AG10803 (cell line): Measurements from ENCODE around the gene CARMIL3.

Experiments used
- DNase-seq: peaks from one replicate; pipeline ENCODE4 v3.0.0; 2010; ENCODE audit warnings: low read depth
- H3K4me3 ChIP-seq: 2 replicates; pipeline ENCODE4 v1.5.1; 2011; ENCODE audit warnings: mild to moderate bottlenecking, low read length, control low read depth
- CTCF ChIP-seq: conservative IDR thresholded peaks from 2 replicates; pipeline ENCODE4 v1.5.1; 2011; ENCODE audit warnings: mild to moderate bottlenecking, low read length, control low read depth, inconsistent platforms

The CARMIL3 gene

GRCh38 chr14:24084440-24084839 is 32.6 kb downstream of the CARMIL3 start:
- TF ChIP-seq CTCF, result no peak
- DNase-seq, result no peak
- no peak overlapping the region for H3K4me3 ChIP-seq

DNA sequence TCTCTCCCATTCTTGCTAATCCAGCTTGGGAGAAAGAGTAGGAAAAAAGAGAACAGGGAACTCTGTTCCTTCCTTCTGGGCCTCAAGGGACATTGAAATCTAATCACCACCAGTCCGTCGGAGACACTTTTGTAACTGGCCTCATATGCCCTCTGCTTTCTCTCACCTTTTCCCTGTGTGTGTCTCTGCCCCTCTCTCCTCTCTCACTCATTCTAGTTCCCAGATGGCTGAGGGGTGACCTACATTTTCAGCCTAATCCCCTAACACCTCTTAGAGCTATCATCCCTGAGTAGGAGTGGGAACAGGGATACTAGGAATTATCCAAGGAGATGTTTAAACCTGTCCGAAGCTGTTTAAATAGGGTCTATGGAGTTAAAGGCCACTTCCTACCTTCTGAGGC is 33.4 kb downstream of the CARMIL3 start:
- no peak for DNase-seq
- no peak overlapping the region for H3K4me3 ChIP-seq
- TF ChIP-seq CTCF, result no peak

DNA sequence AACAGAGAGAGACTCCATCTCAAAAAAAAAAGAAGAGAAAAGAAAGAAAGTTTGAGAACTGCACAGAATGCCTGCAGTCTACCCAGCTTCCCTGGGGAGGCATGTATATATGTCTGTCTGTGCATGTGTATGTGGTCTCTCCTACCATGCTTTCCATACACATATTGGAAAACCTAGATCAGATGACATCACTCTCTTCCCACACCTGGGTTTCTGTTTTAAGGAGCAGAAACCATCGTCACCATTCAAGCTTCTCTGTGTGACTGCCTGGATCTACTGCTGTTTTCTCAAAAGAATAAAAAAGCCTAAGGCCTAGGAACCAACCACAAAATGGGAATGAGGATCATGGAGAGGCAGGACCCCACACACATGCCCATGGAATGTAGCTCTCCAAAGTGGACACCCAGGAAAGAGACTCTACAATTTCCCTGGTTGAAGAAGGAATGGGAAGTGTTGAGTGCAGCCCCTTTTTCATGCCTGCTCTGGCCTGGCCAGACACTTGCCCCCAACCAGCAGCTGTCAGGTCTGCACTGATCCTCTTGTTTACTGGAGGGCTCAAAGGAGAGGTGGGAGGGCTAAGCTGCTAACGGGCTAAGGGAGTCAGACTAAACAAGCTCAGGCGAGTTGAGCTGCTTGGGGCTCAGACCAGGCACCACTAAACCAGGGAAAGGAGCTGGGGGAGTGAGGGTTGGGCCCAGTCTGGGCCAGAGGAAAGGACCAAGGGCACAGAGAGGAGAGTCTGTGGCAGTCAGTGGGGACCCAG is 34.6 kb downstream of the CARMIL3 start:
- no peak for DNase-seq
- no peak for TF ChIP-seq CTCF
- H3K4me3 ChIP-seq, result no peak overlapping the region

DNA sequence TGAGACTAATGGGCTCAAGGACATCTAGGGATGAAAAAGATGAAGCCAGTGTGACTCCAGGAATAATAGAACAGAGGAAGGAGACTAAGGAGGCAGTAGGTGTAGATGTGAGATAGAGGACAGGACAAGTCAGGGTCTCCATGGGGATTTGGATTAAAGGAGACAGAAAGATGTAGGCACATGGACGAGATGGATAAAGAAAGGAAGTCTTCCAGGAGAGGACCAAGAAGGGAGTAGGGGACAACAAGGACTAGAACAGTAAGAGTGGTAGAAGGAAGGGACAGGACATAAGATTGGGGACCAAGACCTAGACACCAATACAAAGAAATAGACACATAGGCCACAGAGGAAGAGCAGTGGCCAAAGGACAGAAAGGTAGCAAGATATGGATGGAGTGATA is 35.2 kb downstream of the CARMIL3 start:
- no peak for DNase-seq
- no peak for TF ChIP-seq CTCF
- H3K4me3 ChIP-seq, result no peak overlapping the region

GRCh38 chr14:24088095-24088494 is 36.3 kb downstream of the CARMIL3 start:
- TF ChIP-seq CTCF, result no peak
- no peak for DNase-seq
- no peak overlapping the region for H3K4me3 ChIP-seq

DNA sequence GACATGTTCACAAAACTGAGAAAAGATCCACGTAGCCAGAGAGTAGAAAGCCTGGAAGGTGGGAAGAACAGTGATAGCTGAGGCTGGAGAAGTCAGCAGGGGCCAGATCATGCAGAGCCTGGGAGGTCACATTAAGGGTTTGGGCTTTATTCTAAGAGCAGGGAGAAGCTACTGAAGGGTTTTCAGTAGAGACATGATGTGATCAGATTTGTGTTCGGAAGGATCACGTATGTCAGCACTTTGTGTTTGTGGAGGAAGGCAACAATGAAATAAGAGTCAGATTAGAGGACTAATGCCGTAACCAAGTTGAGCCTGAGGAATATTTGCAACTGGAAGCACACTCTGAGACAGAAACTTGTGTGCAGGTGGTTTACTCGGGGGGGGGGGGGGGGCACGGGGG is 38.1 kb downstream of the CARMIL3 start:
- DNase-seq, result no peak
- TF ChIP-seq CTCF, result no peak
- H3K4me3 ChIP-seq, result no peak overlapping the region

DNA sequence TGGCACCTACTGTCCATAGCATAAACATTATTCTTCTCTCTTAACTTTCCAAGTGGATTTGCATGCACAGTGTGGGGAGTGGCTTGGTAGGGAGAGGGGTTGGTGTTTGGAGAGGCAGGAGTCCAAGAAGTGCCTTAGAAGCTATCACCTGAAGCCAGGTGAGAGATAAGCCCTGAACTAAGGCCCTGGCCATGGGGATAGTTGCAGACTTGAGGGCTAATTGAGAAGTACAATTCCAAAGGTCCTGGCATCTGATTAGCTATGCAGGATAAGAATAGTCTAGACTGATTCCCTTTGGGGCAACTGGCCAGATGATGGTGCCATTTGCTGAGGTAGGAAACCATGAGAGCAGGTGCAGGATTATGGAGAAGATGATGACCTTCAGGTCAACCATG is 40.3 kb downstream of the CARMIL3 start:
- no peak for TF ChIP-seq CTCF
- no peak overlapping the region for H3K4me3 ChIP-seq
- DNase-seq, result no peak
